ENCODE measurements around the gene UQCRH.
A peak's percentile ranks its signal among the peaks of the same experiment; 100 is the strongest.
"Not testable (repeated sequence)": the region's sequence is repeated elsewhere in the genome, so short reads cannot be mapped to it uniquely, and the experiment has no call there.

Gene UQCRH

DNA sequence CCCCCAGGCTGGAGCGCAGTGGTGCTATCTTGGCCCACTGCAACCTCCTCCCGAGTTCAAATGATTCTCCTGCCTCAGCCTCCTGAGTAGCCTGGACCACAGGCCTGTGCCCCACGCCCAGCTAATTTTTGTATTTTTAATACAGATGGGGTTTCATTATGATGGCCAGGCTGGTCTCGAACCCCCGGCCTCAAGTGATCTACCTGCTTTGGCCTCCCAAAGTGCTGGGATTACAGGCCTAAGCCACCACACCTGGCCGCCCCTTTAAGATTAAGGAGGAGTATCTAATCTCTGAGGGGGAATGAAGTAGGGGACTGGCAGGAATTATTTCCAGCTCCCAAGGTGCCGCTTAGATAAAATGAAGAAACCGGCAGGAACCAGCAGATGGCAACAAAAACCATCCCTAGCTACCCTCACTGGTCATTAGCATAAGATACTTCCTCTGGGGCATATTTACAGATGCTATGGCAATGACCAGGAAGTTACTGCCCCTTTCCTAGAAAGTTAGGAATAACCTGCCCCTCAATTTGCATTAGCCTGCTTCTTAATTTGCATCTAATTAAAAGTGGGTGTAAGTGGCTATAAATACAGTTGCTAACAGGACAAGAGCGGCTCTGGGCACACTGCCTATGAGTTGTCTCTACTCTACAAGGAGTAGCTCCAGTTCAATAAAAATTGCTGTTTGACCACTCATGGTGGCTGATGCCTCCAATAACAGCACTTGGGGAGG lies 30.0 kb downstream of the UQCRH start:
- H3K27me3 Mint-ChIP-seq: no peaks in the 10 kb centered on the region
- H3K36me3 Mint-ChIP-seq (ENCODE audit: low read depth): no peaks in the 10 kb centered on the region
- H3K4me3 Mint-ChIP-seq: no peak overlapping the region
- no peak overlapping the region for H3K27ac Mint-ChIP-seq
- no peaks in the 10 kb centered on the region for H3K9me3 Mint-ChIP-seq
- peaks cover 6% of the 10 kb centered on the region for H3K4me1 Mint-ChIP-seq (ENCODE audit: low read depth)
- intact Hi-C loops (cut with micrococcal nuclease): loop anchor here (1.0 kb wide), 1 partner anchor 15 kb away; no protein-coding TSS in a partner anchor

DNA sequence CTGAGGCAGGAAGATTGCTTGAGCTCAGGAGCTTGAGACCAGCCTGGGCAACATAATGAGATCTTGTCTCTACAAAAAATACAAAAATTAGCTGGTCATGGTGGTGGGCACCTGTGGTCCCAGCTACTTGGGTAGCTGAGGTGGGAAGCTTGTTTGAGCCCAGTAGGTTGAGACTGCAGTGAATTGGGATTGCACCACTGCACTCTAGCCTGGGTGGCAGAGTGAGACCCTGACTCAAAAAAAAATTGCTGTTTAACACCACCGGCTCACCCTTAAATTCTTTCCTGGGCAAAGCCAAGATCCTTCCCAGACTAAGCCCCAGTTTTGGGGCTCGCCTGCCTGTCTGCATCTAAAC lies 30.5 kb downstream of the UQCRH start:
- intact Hi-C loops (cut with micrococcal nuclease): no loop called here
- Mint-ChIP-seq H3K27me3 (no peaks in the 10 kb centered on the region), H3K36me3 (ENCODE audit: low read depth) (no peaks in the 10 kb centered on the region), H3K27ac (no peak overlapping the region), H3K9me3 (no peaks in the 10 kb centered on the region), H3K4me3 (no peak overlapping the region), H3K4me1 (ENCODE audit: low read depth) (peaks cover 6% of the 10 kb centered on the region)

DNA sequence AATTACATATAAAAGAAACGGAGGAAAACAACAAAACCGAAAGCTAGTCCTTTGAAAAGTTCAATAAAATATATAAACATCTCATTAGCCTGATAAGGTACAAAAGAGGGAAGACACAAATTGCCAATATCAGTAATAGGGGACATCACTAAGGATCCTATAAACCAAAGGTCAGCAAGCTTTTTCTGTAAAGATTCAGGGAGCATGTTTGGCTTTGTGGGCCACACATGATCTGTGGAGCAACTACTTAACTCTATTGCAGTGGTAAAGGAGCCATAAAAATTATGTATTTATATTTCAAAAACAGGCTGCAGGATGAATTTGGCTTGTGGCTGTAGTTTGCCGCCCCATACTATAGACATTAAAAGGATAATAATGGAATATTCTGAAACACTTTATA lies 31.6 kb downstream of the UQCRH start:
- Mint-ChIP-seq H3K36me3 (ENCODE audit: low read depth) (peaks cover under 1% of the 10 kb centered on the region), H3K9me3 (no peaks in the 10 kb centered on the region), H3K4me1 (ENCODE audit: low read depth) (peaks cover 12% of the 10 kb centered on the region), H3K4me3 (no peak overlapping the region), H3K27ac (no peak overlapping the region), H3K27me3 (no peaks in the 10 kb centered on the region)
- intact Hi-C loops (cut with micrococcal nuclease): loop anchor here (5.0 kb wide), 1 partner anchor 192 kb away; no protein-coding TSS in a partner anchor

DNA sequence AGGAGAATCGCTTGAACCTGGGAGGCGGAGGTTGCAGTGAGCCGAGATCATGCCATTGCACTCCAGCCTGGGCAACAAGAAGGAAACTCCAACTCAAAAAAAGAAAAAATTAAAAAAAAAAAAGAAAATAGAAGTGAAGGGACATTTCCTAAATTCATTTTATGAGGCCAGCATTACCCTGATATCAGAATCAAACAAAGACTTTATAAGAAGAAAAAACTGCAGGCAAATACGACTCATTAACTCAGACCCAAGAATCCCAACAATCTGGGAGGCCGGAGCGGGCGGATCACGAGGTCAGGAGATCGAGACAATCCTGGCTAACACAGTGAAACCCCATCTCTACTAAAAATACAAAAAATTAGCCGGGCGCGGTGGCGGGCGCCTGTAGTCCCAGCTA lies 33.9 kb downstream of the UQCRH start:
- not testable (repeated sequence) for H3K4me3 Mint-ChIP-seq, H3K9me3 Mint-ChIP-seq, H3K27me3 Mint-ChIP-seq, H3K27ac Mint-ChIP-seq
- Mint-ChIP-seq H3K4me1 (ENCODE audit: low read depth) (peaks cover 27% of the 10 kb centered on the region), H3K36me3 (ENCODE audit: low read depth) (peaks cover 23% of the 10 kb centered on the region)
- intact Hi-C loops (cut with micrococcal nuclease): loop anchor here (5.0 kb wide), 1 partner anchor 190 kb away; no protein-coding TSS in a partner anchor

DNA sequence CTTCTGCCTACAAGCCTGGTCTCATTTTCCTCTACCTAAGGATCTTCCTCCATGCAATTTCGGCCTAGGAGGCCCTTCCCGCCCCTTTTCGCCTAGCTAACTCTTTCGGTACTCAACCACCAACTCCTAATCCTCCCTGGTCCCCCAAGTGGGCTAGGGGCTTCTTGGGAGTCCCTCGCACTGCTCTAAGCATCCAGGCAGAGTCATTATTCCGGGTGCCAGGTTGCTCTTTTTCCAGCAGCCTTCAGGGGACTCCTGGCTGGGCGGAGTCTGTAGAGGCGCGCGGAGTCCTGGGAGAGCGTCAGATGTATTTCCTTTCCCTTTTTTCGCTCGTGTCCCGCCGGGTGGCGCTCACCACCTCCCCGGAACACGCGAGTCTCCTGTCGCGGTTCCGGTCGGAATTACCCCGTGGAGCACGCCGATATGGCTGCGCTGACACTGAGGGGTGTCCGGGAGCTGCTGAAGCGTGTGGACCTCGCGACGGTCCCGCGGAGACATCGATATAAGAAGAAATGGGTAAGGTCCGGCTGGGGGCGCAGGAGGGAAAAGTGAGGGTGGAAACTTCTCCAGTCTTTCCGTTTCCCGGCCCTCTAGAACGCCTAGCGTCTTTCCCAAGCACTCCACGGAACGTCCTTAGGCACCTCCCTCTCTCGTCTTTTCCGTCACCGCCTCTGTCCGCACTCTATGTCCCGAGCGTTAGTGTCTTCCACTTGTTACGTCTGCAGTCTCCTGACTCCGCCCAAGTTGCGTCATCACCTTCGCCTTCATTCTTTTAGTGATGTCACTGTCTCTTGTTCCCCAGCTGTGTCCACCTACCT lies 37.1 kb downstream of the UQCRH start, which contains the start of gene NSUN4:
TSS of gene NSUN4 (plus strand) at position 404 of the 818 bp plus-strand sequence. CDS start at position 424, 20 bp downstream.
- Mint-ChIP-seq H3K27ac (peak within 1 kb of the TSS; percentile 100), H3K36me3 (ENCODE audit: low read depth) (peaks cover 55% of the 10 kb centered on the region), H3K4me3 (peak within 1 kb of the TSS; percentile 99), H3K4me1 (ENCODE audit: low read depth) (peaks cover 58% of the 10 kb centered on the region), H3K27me3 (no peaks in the 10 kb centered on the region), H3K9me3 (no peaks in the 10 kb centered on the region)
- intact Hi-C loops (cut with micrococcal nuclease): loop anchor here (2.0 to 5.0 kb wide), 2 partner anchors 38 to 94 kb away; partner anchors contain the start of genes LRRC41, RAD54L and UQCRH

DNA sequence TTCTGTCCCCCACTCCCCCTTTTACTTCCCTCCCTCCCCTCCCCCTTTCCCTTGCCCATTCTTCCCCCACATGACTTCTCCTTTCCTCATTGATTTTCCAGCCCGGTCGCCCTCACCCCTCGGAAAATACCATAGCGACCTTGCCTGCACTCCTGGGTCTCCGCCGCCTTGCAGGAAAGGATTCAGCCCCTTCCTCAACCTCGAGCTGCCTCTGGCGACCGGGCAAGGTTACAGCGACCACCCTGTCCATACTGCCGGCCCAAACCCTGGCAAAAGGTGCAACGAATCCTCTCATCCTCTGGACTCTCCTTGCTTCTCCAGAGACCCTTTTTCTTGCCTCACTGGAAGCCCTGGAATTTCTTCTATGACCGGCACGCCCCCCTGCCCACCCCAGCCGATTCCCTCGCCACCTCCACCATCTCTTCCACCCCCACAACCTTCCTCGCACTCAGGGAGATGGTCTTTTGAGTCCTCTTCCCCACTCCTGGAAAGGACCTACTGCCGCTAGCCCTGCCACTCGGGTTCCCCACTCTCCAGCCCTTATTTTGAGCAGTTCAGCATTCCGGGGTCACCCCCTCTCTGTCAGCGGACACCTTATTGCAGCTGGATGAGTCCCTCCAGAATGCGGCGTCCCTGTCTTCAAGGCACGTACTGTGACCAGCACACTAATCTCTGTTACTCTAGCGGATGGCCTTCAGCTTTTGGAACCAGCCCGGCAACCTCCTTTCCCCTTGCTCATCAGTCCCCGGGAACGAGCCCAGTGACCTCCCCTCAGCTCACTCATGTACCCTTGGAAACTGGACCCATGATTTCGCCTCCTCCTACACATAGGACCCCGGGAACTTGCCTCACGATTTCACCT lies 38.0 kb downstream of the UQCRH start:
- H3K9me3 Mint-ChIP-seq: no peaks in the 10 kb centered on the region
- H3K4me3 Mint-ChIP-seq: peak overlapping the region; percentile 99
- H3K27ac Mint-ChIP-seq: peak overlapping the region; percentile 100
- H3K4me1 Mint-ChIP-seq (ENCODE audit: low read depth): peaks cover 61% of the 10 kb centered on the region
- H3K27me3 Mint-ChIP-seq: no peaks in the 10 kb centered on the region
- peaks cover 64% of the 10 kb centered on the region for H3K36me3 Mint-ChIP-seq (ENCODE audit: low read depth)
- intact Hi-C loops (cut with micrococcal nuclease): loop anchor here (2.0 to 5.0 kb wide), 2 partner anchors 39 to 95 kb away; partner anchors contain the start of genes LRRC41, RAD54L and UQCRH

DNA sequence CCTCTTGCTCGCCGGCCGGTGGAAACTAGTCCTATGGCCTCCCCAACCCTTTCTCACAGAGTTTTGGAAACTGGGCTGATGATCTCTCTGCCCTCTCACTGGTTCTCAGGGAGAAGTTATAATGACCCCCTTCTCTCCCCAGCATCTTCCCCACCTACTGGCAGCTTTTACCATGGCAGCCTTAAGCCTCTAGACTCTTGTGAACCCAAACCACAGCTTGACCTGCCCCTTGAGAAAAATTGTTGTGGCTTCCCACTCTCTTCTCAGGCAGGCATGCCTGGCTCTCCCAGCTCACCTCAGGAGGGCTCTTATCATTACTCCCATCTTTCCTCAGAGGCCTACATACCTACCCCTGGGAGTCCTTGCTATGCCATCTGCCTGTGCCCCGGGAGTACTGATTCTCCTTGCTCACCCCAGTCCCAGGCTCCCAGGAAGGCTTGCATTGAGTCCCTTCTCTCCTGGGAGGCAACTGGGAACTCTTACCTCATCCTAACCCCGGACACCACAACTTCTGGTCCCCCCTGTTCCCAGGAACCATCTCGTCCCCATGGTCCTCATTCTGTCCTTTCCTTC lies 38.7 kb downstream of the UQCRH start:
- Mint-ChIP-seq H3K4me3 (peak overlapping the region; percentile 99), H3K27ac (peak overlapping the region; percentile 100), H3K9me3 (no peaks in the 10 kb centered on the region), H3K27me3 (no peaks in the 10 kb centered on the region), H3K36me3 (ENCODE audit: low read depth) (peaks cover 71% of the 10 kb centered on the region), H3K4me1 (ENCODE audit: low read depth) (peaks cover 68% of the 10 kb centered on the region)
- intact Hi-C loops (cut with micrococcal nuclease): loop anchor here (5.0 kb wide), 1 partner anchor 40 kb away; the partner anchor contains the start of genes LRRC41 and UQCRH

DNA sequence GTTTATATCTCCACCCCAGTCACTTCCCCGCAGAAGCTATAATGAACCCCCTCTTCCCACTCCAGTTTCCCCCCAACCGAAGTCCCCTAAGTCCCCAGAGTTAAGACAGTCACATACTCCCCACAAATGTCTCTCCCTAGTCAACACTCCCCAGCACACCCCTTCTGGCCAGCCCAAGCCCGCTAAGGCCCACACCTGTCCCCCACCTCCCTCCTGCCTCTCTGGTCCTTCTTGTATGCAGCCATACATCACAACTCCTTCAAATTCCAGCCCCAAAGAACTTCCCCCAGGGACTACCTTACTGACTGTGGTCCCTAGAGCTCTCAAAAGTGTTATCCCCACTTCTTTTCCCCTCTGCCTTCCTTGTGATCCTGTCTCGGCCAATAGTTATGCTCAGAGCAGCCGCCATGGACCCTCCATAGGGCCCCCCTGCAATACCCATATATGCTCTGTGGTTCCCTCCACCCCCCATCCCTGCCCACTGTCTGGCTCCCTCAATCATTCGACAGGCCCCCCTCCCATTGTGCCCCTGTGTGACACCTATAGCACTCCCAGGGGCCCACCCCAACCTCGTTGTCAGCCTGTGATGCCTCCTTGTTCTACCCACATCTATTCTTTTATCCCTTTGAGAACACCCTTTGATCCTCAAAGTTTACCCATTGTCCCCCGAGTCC lies 39.3 kb downstream of the UQCRH start:
- Mint-ChIP-seq H3K4me1 (ENCODE audit: low read depth) (peaks cover 74% of the 10 kb centered on the region), H3K9me3 (no peaks in the 10 kb centered on the region), H3K27ac (peak overlapping the region; percentile 100), H3K36me3 (ENCODE audit: low read depth) (peaks cover 77% of the 10 kb centered on the region), H3K4me3 (no peak overlapping the region), H3K27me3 (no peaks in the 10 kb centered on the region)
- intact Hi-C loops (cut with micrococcal nuclease): loop anchor here (5.0 kb wide), 1 partner anchor 41 kb away; the partner anchor contains the start of genes LRRC41 and UQCRH

DNA sequence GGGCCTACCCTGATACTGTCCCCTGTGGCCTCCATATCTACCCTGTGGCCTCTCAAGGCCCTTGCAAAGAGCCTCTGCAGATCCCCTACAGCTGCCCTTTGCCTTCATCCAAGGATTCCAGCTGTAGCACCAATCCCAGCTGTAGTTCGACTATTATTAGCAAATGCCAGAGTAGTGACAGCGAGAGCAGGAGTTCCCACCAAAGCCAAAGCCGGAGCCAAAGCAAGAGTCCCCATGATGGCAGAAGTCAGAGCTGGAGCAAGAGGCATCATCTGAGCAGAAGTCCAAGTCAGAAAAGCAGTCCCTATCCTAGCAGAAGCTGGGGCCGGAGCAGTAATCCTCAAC lies 39.8 kb downstream of the UQCRH start:
- H3K4me1 Mint-ChIP-seq (ENCODE audit: low read depth): peaks cover 79% of the 10 kb centered on the region
- H3K27ac Mint-ChIP-seq: peak overlapping the region; percentile 100
- H3K4me3 Mint-ChIP-seq: no peak overlapping the region
- H3K36me3 Mint-ChIP-seq (ENCODE audit: low read depth): peaks cover 82% of the 10 kb centered on the region
- no peaks in the 10 kb centered on the region for H3K27me3 Mint-ChIP-seq
- no peaks in the 10 kb centered on the region for H3K9me3 Mint-ChIP-seq
- intact Hi-C loops (cut with micrococcal nuclease): loop anchor here (5.0 kb wide), 1 partner anchor 41 kb away; the partner anchor contains the start of genes LRRC41 and UQCRH

DNA sequence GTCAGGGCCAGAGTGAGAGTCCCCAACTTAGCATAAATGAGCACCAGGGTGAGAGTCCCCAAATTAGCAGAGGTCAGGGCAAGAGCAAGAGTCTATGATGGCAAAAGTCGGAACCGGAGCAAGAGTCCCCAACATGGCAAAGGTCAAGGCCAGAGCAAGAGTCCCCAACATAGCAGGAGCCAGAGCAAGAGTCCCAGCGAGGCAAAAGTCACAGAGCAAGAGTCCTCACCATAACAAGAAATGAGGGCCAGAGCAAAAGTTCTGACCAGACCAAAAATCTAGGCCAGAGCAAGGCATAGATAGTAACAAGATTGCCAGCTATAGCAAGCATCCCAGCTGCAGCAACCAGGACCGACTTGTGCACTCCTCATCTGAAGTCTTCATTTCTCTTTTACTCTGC lies 40.2 kb downstream of the UQCRH start:
- Mint-ChIP-seq H3K9me3 (no peaks in the 10 kb centered on the region), H3K4me3 (no peak overlapping the region), H3K27ac (peak overlapping the region; percentile 100), H3K36me3 (ENCODE audit: low read depth) (peaks cover 85% of the 10 kb centered on the region), H3K4me1 (ENCODE audit: low read depth) (peaks cover 80% of the 10 kb centered on the region), H3K27me3 (no peaks in the 10 kb centered on the region)
- intact Hi-C loops (cut with micrococcal nuclease): loop anchor here (5.0 kb wide), 1 partner anchor 41 kb away; the partner anchor contains the start of genes LRRC41 and UQCRH

DNA sequence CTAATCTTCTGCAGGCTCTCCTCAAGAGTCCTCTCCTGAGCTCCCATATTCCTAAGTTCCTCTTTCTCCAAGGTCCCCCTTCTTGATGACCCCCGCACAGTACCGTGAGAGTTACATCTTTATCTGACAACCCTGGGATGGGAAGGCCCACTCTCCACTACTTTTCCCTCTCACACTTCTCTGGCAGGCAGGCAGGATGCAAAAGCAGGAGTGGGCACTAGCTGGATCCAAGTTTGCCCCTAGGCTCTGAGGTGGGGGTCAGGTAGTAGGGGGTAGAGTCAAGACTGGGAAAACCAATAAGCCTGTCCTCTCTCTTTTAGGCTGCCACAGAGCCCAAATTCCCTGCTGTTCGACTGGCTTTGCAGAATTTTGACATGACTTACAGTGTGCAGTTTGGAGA lies 41.0 kb downstream of the UQCRH start:
- Mint-ChIP-seq H3K27ac (peak overlapping the region; percentile 100), H3K36me3 (ENCODE audit: low read depth) (peaks cover 91% of the 10 kb centered on the region), H3K9me3 (no peaks in the 10 kb centered on the region), H3K4me3 (no peak overlapping the region), H3K4me1 (ENCODE audit: low read depth) (peaks cover 81% of the 10 kb centered on the region), H3K27me3 (no peaks in the 10 kb centered on the region)
- intact Hi-C loops (cut with micrococcal nuclease): loop anchor here (5.0 kb wide), 1 partner anchor 42 kb away; the partner anchor contains the start of genes LRRC41 and UQCRH

DNA sequence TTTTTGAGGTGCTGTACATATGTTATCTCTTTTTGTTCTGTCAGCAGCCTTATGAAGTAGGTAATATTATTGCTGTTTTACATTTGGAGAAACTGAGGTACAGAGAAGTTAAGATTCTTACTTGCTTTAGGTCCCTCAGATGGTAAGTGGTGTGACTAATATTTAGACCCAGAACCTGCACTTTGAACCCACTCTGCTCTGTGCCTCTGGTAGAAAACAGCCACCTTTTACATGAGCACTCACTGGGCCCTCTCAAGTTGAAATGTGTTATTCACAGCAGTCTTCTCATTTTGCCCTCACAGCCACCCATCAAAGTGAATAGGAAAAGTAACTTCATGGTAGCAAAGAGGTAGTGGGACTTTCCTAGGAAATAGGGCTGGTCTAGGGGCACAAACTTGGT lies 41.8 kb downstream of the UQCRH start:
- Mint-ChIP-seq H3K4me3 (no peak overlapping the region), H3K27me3 (no peaks in the 10 kb centered on the region), H3K4me1 (ENCODE audit: low read depth) (peaks cover 82% of the 10 kb centered on the region), H3K36me3 (ENCODE audit: low read depth) (peaks cover 97% of the 10 kb centered on the region), H3K27ac (peak overlapping the region; percentile 100), H3K9me3 (no peaks in the 10 kb centered on the region)
- intact Hi-C loops (cut with micrococcal nuclease): no loop called here

All from dendritic cell treated with granulocyte-macrophage colony-stimulating factor and Interleukin-4, amounts not matched to agents 40 ng/mL and 50 ng/mL, for 4 days (primary cell).